Loucy (cell line): ENCODE results near the gene IHH.

ENCODE experiments used
- CTCF ChIP-seq: fragments of 200-600 bp; sonication (generic); conservative IDR thresholded peaks from 2 replicates; pipeline ENCODE4 v1.5.1; 2014; ENCODE audit warnings: mild to moderate bottlenecking, antibody characterized with exemption, low read length
- EZH2phosphoT487 ChIP-seq: fragments of 200-600 bp; IDR thresholded peaks from 2 replicates; pipeline ENCODE4 v1.6.1; 2018; ENCODE audit warnings: antibody characterized with exemption, mild to moderate bottlenecking, moderate library complexity, borderline replicate concordance

DNA sequence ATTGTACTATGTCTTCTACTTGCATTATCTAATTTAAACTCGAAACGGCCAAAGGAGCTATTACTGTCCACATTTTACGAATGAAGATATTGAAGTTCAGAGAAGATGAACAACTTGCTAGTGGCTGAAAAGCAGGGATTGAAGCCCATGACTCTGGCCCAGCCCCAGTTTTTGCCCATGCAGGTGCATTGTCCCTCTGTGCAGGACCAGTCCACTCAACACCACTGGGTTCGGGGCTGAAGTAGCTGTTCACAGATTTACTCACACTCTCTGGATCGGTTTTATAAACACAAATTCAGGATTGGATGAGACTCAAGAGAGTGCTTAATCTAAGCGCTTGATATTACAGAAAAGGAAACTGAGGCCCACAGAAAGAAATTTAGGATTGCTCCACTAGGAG is 1.4 kb upstream of the IHH start:
- no peak for TF ChIP-seq CTCF
- no peak for TF ChIP-seq EZH2phosphoT487
